GM10847 (cell line): ENCODE results near the gene B3GLCT.

Experiments used
- POLR2A ChIP-seq: IDR thresholded peaks from 2 replicates; pipeline ENCODE4 v1.6.1; 2011; ENCODE audit not compliant: insufficient read length; ENCODE audit errors: extremely low read depth

Gene B3GLCT

GRCh38 chr13:31208559-31209122 lies 8.9 kb downstream of the B3GLCT start:
- no peak for TF ChIP-seq POLR2A

DNA sequence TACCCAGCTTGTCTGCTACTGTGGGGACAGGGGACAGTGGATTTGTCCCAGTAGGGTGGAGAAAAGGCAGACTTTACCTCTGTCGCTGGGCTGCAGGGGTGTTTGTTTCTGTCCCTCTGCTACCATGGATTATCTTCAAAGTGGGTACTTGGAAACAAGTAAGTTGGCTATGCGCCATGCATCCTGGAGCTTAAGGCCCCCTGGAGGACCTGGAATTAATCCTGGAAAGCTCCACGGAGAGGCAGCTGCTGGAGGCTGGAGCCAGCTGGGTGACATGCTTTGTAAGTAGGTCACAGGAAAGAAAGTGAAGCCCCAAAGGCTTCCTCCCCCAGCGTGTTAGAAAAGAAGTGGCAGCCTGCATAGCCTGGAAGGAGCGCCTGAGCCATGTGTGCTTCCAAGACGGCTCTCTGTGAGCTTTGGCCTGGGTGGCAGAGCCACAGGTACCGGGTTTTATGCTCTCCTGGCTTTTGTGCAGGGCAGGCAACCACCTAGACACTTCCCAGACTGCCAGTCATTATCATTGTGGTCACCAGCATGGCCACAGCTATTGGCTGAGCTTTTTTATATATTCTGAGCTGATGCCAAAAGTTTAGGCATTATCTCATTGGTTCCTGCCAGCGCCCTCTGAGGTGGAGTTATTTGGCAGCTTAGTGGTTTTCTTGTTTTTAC lies 9.5 kb downstream of the B3GLCT start:
- no peak for TF ChIP-seq POLR2A

DNA sequence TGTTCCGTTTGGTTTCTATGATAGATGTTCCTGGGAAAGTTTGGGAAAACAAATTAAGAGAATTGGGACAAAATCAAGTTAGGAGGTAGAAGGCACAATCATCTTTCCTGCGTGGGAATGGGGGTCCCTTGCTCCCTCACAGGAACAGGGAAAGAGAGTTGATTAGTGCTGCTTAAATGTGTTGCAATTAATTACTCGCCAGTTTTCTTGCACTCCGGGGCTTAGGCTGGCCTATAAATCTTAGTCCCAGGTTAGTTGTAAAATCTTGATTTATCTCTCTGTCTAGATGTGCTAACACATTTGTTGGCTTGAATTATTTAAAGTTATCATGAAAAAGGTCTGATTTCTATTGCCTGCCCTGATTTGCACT lies 10.1 kb downstream of the B3GLCT start:
- TF ChIP-seq POLR2A, result no peak

DNA sequence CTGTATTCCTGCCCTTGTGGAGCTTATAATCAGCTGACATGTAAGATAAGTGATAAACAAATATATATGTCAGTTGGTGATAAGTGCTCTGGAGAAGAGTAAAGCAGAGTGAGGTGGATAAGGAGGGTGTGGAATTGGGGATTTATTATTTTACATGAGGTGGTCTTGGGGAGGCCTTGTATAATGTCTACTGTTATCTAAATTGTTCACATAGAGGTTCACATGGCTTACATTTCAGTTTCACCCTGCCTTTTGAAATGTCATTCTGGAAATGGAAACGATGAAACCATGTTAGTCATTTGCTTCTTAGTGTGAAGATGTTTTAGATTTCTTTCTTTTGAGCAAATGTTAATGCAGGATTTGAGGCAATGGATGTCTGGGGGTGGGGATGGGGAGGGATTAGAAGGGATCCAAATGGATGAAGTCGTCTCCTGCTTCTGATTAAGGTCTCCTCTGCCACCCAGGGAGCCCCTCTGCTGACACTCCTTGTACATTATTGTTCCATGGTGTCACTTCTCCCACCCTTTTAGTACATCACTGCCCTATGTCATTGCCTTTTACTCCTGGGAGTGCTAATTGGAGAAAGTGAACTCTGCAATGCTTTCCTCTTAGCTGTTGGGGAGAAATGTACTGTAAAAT lies 14.0 kb downstream of the B3GLCT start:
- TF ChIP-seq POLR2A, result no peak

- no peak for TF ChIP-seq POLR2A
These were observed 14.7 kb downstream of the B3GLCT start for GRCh38 chr13:31214435-31214834.

DNA sequence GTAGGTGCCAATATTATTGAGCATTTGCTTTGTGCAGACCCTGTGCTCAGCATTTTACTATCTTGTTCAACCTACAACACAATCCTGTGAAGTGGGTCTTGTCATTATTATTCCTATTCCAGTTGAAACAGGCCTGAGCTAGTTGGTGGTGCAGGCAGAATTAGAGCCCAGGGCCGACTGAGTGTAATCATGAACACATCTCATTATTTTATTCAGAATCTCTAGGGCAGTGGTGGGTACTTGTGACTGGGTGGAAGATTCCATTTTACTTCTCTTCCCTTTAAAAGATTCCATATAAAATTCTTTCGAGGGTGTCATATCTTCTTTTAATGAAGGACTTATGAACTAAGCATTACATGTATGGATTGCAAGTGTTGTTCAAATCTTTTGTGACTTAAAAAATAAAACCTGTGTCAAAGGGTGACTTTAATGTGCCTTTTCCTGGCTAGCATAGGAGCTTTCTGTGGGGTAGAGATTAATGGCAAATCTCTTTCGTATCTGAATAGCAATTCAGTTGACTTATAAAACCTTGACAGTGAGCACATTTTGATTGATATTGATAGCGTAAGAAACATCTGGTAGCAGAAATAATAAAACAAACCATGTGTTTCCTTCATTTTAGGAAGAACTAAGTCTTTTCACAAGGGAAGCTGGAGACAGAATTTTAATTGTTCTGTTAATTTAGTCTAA lies 20.3 kb downstream of the B3GLCT start:
- TF ChIP-seq POLR2A, result no peak

DNA sequence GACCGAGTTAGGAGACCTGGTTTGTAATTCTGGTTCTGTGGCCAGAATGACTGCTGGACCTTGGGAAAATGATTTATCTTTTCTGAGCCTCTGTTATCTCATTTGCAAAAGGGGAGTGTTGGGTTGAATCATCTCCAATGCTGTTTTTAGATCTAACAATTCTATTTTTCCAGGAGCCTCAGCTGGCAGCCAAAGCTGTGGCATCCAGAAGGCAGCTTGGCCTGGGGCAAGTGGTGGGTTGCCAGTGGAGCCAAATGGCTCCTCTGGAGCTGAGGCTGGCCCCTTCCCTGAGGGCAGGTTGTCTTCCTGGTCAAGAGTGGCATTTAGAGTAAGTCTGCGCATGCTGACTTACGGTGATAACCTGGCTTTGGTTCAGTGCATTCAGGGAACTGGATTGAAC lies 21.3 kb downstream of the B3GLCT start:
- TF ChIP-seq POLR2A, result no peak

DNA sequence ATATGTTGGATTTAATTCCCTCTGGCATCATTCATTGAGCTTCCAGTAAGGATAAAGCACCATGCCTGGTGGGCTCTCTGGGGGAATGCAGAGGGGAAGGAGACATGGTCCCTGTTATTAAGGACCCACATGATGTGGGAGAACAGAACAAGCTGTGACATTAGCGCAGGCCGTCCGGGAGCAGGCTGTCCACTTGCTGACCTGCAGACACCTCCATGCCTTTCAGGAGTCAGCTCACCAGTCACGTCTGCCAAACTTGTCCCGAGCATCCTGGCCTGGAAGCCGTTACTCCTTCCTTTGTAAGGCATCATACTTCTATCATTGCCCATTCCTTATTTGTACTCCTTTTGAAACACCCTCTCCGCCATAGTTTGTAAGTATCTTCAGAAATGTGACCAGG lies 23.4 kb downstream of the B3GLCT start:
- no peak for TF ChIP-seq POLR2A

DNA sequence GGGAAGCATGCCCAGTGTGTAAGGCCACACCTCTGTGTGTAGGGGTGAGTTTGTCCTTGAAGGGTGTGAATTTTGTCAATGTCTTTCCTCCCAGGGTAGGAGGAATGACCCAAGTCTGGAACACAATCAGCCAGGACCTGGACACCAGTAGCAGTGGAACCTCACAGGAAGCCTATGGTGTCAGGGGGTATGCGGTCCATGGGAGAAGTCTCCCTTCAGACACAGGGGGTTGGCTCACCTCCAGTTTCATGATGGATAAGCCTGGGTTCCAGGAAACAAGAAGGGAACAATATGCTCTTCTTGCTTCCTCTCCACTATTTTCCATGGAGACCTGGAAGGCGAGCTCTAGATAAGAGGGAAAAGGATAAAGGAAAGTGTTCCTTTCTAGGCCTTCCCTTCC lies 23.9 kb downstream of the B3GLCT start:
- TF ChIP-seq POLR2A, result no peak

- no peak for TF ChIP-seq POLR2A
These were observed 24.4 kb downstream of the B3GLCT start for GRCh38 chr13:31224174-31224669.

GRCh38 chr13:31224963-31225559 lies 25.3 kb downstream of the B3GLCT start:
- TF ChIP-seq POLR2A, result no peak

- TF ChIP-seq POLR2A, result no peak
These were observed 26.4 kb downstream of the B3GLCT start for GRCh38 chr13:31225998-31226675.

DNA sequence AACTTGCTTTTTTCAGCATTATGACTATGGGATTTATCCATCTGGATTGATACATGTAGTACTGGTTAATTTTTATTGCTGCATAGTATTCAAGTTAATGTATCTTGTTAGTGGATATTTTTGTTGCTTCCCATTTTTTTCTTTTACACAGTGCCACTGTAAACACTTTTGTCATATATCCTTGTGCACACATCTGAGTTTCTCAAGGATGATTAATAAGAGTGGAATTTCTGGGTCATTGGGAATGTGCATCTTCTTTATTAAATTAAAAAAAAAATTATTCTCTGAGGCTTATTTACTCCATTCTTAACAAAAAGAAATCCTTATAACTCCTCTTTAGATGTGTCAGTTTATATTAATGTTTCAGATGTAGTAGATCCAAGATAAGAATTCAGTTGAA lies 27.3 kb downstream of the B3GLCT start:
- TF ChIP-seq POLR2A, result no peak

DNA sequence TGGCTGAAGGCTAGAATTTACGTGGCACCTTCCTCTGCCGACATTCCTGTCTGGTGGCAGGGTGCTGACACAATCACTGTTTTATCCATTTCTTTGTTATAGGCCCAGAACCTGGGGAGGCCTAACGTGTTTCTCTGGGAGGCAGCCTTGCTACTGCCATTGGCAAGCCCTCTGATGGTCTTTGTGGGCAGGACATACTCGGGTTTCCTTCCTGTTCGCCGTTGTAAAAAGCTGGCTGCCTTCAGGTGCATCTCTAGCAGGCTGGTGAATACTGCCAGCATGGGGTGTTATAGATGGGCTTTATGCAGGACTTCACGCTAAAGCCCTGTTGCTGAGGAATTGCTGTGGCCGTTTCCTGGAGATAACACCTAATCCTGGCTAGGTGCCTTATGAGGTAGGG lies 28.1 kb downstream of the B3GLCT start:
- no peak for TF ChIP-seq POLR2A

- TF ChIP-seq POLR2A, result no peak
These were observed 35.0 kb downstream of the B3GLCT start for GRCh38 chr13:31234729-31235128.
